Trophoblast cell (in vitro differentiated cells and primary cell): ENCODE results near the gene MIGA1.
A peak's percentile ranks its signal among the peaks of the same experiment; 100 is the strongest.
"Not testable (repeated sequence)": the region's sequence is repeated elsewhere in the genome, so short reads cannot be mapped to it uniquely, and the experiment has no call there.

Source experiments
- DNase-seq, 2 donors: peaks; one replicate each; pipeline ENCODE4 v3.0.0-alpha.2; 2016
- H2AFZ ChIP-seq: 2 replicates; pipeline ENCODE4 v1.6.1; 2013; ENCODE audit warnings: low read length, moderate library complexity, mild to moderate bottlenecking; ENCODE audit not compliant: insufficient read depth, poor library complexity
- H2AK5ac ChIP-seq: 2 replicates; pipeline ENCODE4 v1.6.1; 2013; ENCODE audit warnings: mild to moderate bottlenecking, low read length
- H2BK120ac ChIP-seq: 2 replicates; pipeline ENCODE4 v1.6.1; 2013; ENCODE audit warnings: low read length, mild to moderate bottlenecking, moderate library complexity; ENCODE audit not compliant: insufficient read depth, poor library complexity
- H2BK12ac ChIP-seq: 2 replicates; pipeline ENCODE4 v1.6.1; 2013; ENCODE audit warnings: mild to moderate bottlenecking, low read length, moderate library complexity
- H2BK5ac ChIP-seq: 2 replicates; pipeline ENCODE4 v1.6.1; 2013; ENCODE audit warnings: low read length, low read depth, moderate library complexity, mild to moderate bottlenecking; ENCODE audit not compliant: poor library complexity
- H3K14ac ChIP-seq: 2 replicates; pipeline ENCODE4 v1.6.1; 2013; ENCODE audit warnings: mild to moderate bottlenecking, low read length
- H3K18ac ChIP-seq: 2 replicates; pipeline ENCODE4 v1.6.1; 2013; ENCODE audit warnings: mild to moderate bottlenecking, low read length
- H3K23ac ChIP-seq: 2 replicates; pipeline ENCODE4 v1.6.1; 2013; ENCODE audit warnings: low read length
- H3K27ac ChIP-seq: 2 replicates; pipeline ENCODE4 v1.5.1; 2013; ENCODE audit warnings: low read depth, mild to moderate bottlenecking, inconsistent platforms, low read length, moderate library complexity
- H3K27me3 ChIP-seq: 2 replicates; pipeline ENCODE4 v1.6.1; 2013; ENCODE audit warnings: inconsistent platforms, mild to moderate bottlenecking, low read length, moderate library complexity; ENCODE audit not compliant: insufficient read depth
- H3K36me3 ChIP-seq, 2 experiments: 1 replicate in 1 of 2; 2 replicates in 1 of 2; pipeline ENCODE4 v1.6.1; 2013; ENCODE audit warnings: low read length in 2 of 2, mild to moderate bottlenecking in 2 of 2, moderate library complexity in 1 of 2; ENCODE audit not compliant: insufficient read depth in 2 of 2, control insufficient read depth in 1 of 2
- H3K4ac ChIP-seq: 2 replicates; pipeline ENCODE4 v1.6.1; 2013; ENCODE audit warnings: low read depth, mild to moderate bottlenecking, low read length, moderate library complexity
- H3K4me1 ChIP-seq, 2 experiments: 1 replicate in 1 of 2; 2 replicates in 1 of 2; pipeline ENCODE4 v1.6.1; 2013; ENCODE audit warnings: low read length in 2 of 2, mild to moderate bottlenecking in 2 of 2, moderate library complexity in 1 of 2; ENCODE audit not compliant: insufficient read depth in 2 of 2, control insufficient read depth in 1 of 2
- H3K4me2 ChIP-seq: 2 replicates; pipeline ENCODE4 v1.6.1; 2013; ENCODE audit warnings: inconsistent platforms, mild to moderate bottlenecking, low read length, moderate library complexity
- H3K4me3 ChIP-seq: 2 replicates; pipeline ENCODE4 v1.5.1; 2013; ENCODE audit warnings: mild to moderate bottlenecking, low read depth, low read length, inconsistent platforms
- H3K79me1 ChIP-seq: one replicate; pipeline ENCODE4 v1.6.1; 2013; ENCODE audit warnings: low read length
- H3K79me2 ChIP-seq: 2 replicates; pipeline ENCODE4 v1.6.1; 2013; ENCODE audit warnings: low read length, mild to moderate bottlenecking; ENCODE audit not compliant: control insufficient read depth, insufficient read depth, poor library complexity
- H3K9ac ChIP-seq: 2 replicates; pipeline ENCODE4 v1.6.1; 2013; ENCODE audit warnings: mild to moderate bottlenecking, low read length
- H3K9me3 ChIP-seq: 2 replicates; pipeline ENCODE4 v1.6.1; 2013; ENCODE audit warnings: low read depth, mild to moderate bottlenecking, control low read depth, inconsistent platforms, low read length; ENCODE audit not compliant: insufficient read depth
- H4K12ac ChIP-seq: 2 replicates; pipeline ENCODE4 v1.6.1; 2013; ENCODE audit warnings: low read depth, mild to moderate bottlenecking, low read length, moderate library complexity
- H4K8ac ChIP-seq: 2 replicates; pipeline ENCODE4 v1.6.1; 2013; ENCODE audit warnings: low read depth, mild to moderate bottlenecking, low read length, moderate library complexity
- H4K91ac ChIP-seq: one replicate; pipeline ENCODE4 v1.6.1; 2013; ENCODE audit warnings: low read depth, mild to moderate bottlenecking, low read length, moderate library complexity
- WGBS: extraction: QIAGEN DNeasy Blood & Tissue Kit; methylation state at CpG from one replicate; pipeline ENCODE4 v1.1.7; 2013; ENCODE audit warnings: missing lambda C conversion rate; ENCODE audit not compliant: insufficient read length, insufficient coverage; ENCODE audit errors: extremely low coverage; 5-methylcytosine and 5-hydroxymethylcytosine counted together

MIGA1 gene

GRCh38 chr1:77742011-77742555, 37.4 kb upstream of the MIGA1 start:
- Histone ChIP-seq H3K79me1 (no peaks in the 10 kb centered on the region), H3K4ac (no peak overlapping the region), H3K79me2 (no peaks in the 10 kb centered on the region), H2AK5ac (no peak overlapping the region), H3K27me3 (no peaks in the 10 kb centered on the region), H4K91ac (no peak overlapping the region), H4K8ac (no peak overlapping the region), H2AFZ (no peak overlapping the region), H3K4me3 (no peak overlapping the region), H3K9ac (no peak overlapping the region), H3K23ac (no peak overlapping the region), H3K36me3 (peaks cover 2 to 5% of the 10 kb centered on the region in 2 experiments), H3K9me3 (no peaks in the 10 kb centered on the region), H2BK5ac (no peak overlapping the region), H4K12ac (no peak overlapping the region), H2BK12ac (no peak overlapping the region), H3K4me1 (peaks cover 0 to 2% of the 10 kb centered on the region in 2 experiments), H3K18ac (no peak overlapping the region), H3K14ac (no peak overlapping the region), H3K27ac (no peak overlapping the region), H3K4me2 (no peak overlapping the region), H2BK120ac (no peak overlapping the region)
- no peak for DNase-seq
- WGBS = no CpG with 5 or more reads among the region's 3 CpGs

GRCh38 chr1:77744576-77744975, 34.9 kb upstream of the MIGA1 start:
- Histone ChIP-seq H3K14ac (no peak overlapping the region), H2BK120ac (no peak overlapping the region), H3K9me3 (no peaks in the 10 kb centered on the region), H4K8ac (no peak overlapping the region), H2AK5ac (no peak overlapping the region), H3K4me3 (no peak overlapping the region), H3K79me2 (no peaks in the 10 kb centered on the region), H2BK12ac (no peak overlapping the region), H3K23ac (no peak overlapping the region), H2BK5ac (no peak overlapping the region), H2AFZ (no peak overlapping the region), H4K91ac (no peak overlapping the region), H3K27me3 (no peaks in the 10 kb centered on the region), H3K36me3 (peaks cover 0 to 2% of the 10 kb centered on the region in 2 experiments), H3K79me1 (no peaks in the 10 kb centered on the region), H3K4ac (peak overlapping the region; percentile 6), H4K12ac (no peak overlapping the region), H3K4me2 (no peak overlapping the region), H3K18ac (no peak overlapping the region), H3K9ac (no peak overlapping the region), H3K4me1 (peaks cover 0 to 2% of the 10 kb centered on the region in 2 experiments), H3K27ac (no peak overlapping the region)
- no CpG with 5 or more reads among the region's 7 CpGs for WGBS
- DNase-seq = peak; percentile 32 to 61

GRCh38 chr1:77749489-77749888, 30.0 kb upstream of the MIGA1 start:
- not testable (repeated sequence) for H3K4me2 ChIP-seq, H4K8ac ChIP-seq, H3K4ac ChIP-seq, H2BK12ac ChIP-seq, H3K27ac ChIP-seq, H3K27me3 ChIP-seq, H3K23ac ChIP-seq, H2AFZ ChIP-seq, H3K79me2 ChIP-seq, H2BK5ac ChIP-seq, H3K79me1 ChIP-seq, H3K9me3 ChIP-seq, H3K36me3 ChIP-seq, H3K4me1 ChIP-seq, H3K14ac ChIP-seq, H4K91ac ChIP-seq, H4K12ac ChIP-seq, H3K18ac ChIP-seq, H2AK5ac ChIP-seq, H3K9ac ChIP-seq, H3K4me3 ChIP-seq, H2BK120ac ChIP-seq
- DNase-seq = peak in 1 of 2 donors; percentile 22
- WGBS = no CpG with 5 or more reads among the region's 4 CpGs

GRCh38 chr1:77756052-77756754, 23.2 kb upstream of the MIGA1 start:
- no peak overlapping the region for H4K12ac ChIP-seq
- no peak overlapping the region for H3K14ac ChIP-seq
- H3K4me3 ChIP-seq = no peak overlapping the region
- H3K4me2 ChIP-seq = no peak overlapping the region
- no peaks in the 10 kb centered on the region for H3K9me3 ChIP-seq
- H4K91ac ChIP-seq = no peak overlapping the region
- H2BK12ac ChIP-seq = no peak overlapping the region
- H3K9ac ChIP-seq = no peak overlapping the region
- no peak overlapping the region for H4K8ac ChIP-seq
- peaks cover 6% of the 10 kb centered on the region for H3K79me1 ChIP-seq
- H3K4ac ChIP-seq = peak overlapping the region; percentile 33
- no peak overlapping the region for H3K27ac ChIP-seq
- H3K36me3 ChIP-seq = no peaks in the 10 kb centered on the region
- H2BK120ac ChIP-seq = no peak overlapping the region
- H2AFZ ChIP-seq = no peak overlapping the region
- no peak overlapping the region for H3K18ac ChIP-seq
- H2BK5ac ChIP-seq = no peak overlapping the region
- no peak overlapping the region for H3K23ac ChIP-seq
- DNase-seq = no peak
- H2AK5ac ChIP-seq = no peak overlapping the region
- H3K27me3 ChIP-seq = no peaks in the 10 kb centered on the region
- no CpG with 5 or more reads among the region's 1 CpG for WGBS
- H3K4me1 ChIP-seq = peaks cover 4 to 5% of the 10 kb centered on the region in 2 experiments
- H3K79me2 ChIP-seq = peaks cover 8% of the 10 kb centered on the region
